Muscle of back (tissue), 11 donors: ENCODE data around the gene HSPB3. TPM values are rescaled to one million over a fixed set of nuclear protein-coding genes. Genes with fewer than 3 reads are reported as not detected.
"Not testable (repeated sequence)": the region's sequence is repeated elsewhere in the genome, so short reads cannot be mapped to it uniquely, and the experiment has no call there.

ENCODE experiments used
- DNase-seq, 3 donors: peaks; one replicate each; pipeline versions ENCODE4 v3.0.0 to v3.0.0-alpha.2; 2013
- polyA plus RNA-seq, 10 donors: library from polyadenylated mRNA; unstranded; fragments of 120-200 nt; gene quantifications; one replicate each; pipeline ENCODE4 v1.2.1, GENCODE V29; 2013; ENCODE audit not compliant: insufficient read length in 10 of 10

The HSPB3 gene
- polyA plus RNA-seq, 10 donors = 72.3 to 178 (median 126) TPM

DNA sequence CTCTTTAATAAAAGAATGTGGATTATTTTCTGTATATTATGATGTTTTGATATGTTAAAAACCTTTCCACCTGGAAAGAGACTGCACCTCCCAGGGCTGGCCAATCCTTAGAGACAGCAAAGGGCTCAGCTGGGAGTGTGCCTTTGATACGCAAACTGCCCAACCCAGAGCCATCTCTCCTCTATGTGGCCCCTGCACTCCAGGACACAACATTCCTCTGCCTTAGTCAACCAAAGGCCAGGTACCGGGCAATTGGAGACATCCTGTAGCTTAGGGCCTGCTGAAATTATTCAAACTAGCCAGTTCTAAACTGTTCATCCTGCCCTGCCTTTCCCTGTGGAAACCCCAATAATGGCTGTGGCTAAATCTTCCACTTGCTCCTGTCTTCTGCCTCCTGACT lies 5.0 kb upstream of the HSPB3 start:
- DNase-seq = no peak

DNA sequence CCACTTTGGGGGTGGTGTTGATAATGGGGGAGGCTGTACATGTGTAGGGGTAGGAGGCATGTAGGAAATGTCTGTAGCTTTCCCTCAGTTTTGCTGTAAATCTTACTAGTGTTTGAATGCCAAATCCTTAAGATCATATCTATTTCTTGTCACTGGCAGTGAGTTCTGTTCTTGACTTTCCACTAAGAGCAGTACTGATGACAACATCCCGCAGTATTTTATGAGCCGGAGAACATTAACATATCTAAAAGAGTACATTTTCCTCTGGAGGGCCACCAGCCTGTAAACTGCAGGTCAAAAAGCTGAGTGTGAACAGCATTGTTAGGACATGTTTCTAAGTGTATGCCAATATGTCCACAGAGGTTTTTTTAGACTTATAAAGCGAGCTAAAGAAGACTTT lies 2.5 kb upstream of the HSPB3 start:
- DNase-seq = peak in 1 of 3 donors; percentile 48

GRCh38 chr5:54454602-54455001 lies 897 bp upstream of the HSPB3 start:
- no peak for DNase-seq

DNA sequence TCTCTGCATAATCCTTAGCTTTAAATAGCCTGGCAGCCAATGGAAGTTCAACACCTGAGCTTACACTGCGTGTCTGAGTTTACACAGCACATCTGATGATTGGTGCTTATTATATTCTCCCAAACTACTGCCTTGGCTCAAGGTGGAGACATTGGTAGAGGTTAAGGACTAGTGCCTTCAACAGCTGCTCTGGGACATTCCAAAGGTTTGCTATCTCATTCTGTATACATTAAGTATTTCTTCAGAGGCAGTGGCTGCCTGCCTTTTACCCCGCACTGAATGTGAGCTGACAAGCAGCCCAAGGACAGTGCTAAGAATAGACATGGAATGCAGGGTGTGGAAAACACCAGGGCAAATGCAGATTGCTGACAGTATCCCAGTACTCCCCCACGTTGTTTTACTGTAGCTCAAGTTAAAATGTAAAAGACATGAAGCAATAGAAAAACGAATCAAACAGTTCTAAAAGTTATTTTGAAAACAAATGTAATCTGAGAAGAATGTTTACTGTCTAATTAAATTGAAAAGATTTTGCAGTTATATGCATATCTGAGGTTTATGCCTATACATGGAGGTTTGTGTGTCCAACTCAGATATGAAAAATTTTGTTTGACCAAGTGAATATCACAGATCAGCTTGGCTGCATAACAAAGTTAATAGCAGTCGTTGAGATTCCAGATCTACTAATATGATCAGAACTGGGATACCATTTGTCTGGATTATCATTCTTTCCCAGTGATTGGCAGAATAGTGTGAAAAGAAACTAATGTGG lies 1.8 kb downstream of the HSPB3 start:
- peak; percentile 68 to 90 (median 79) for DNase-seq

- DNase-seq = no peak
These were observed 2.7 kb downstream of the HSPB3 start for GRCh38 chr5:54458221-54458620.

DNA sequence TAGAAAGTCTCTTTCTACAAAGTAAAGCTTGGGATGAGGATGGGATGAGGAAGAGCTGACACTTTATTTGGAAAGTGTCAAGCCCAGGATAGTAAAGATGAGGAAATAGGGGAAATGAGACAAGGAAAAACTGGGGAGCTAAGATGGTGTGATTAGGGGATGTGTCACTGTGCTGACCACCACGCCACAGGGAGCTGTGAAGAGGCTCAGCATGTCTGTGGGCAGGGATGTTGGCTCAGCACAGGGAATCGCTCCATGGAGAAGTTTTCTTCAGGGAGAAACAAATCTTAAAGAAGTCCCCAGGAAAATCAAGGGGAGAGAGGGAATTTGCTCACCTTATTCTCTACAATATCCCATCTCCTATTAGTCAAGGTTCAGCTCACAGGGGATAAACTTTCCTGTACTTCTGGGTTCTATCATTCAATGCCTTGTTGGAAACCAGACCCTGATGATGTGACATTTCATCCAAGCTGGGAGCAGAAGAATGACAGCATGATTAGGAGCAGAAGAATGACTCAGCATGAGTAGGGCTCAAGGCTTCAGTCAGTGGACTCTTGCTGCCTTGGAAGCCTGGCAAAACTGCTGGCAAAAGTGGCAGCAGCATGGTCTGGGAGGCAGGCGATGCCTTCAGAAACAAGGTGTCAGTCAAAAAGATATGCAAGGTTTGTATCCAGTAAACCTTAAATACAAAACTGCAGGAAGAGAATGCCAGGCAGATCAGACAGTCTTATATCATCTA lies 4.9 kb downstream of the HSPB3 start:
- peak in 1 of 3 donors; percentile 36 for DNase-seq

- DNase-seq = no peak
These were observed 6.8 kb downstream of the HSPB3 start for GRCh38 chr5:54462281-54462680.

- DNase-seq = no peak
These were observed 8.2 kb downstream of the HSPB3 start for GRCh38 chr5:54463713-54464112.

GRCh38 chr5:54469622-54470021 lies 14.1 kb downstream of the HSPB3 start:
- DNase-seq = no peak

DNA sequence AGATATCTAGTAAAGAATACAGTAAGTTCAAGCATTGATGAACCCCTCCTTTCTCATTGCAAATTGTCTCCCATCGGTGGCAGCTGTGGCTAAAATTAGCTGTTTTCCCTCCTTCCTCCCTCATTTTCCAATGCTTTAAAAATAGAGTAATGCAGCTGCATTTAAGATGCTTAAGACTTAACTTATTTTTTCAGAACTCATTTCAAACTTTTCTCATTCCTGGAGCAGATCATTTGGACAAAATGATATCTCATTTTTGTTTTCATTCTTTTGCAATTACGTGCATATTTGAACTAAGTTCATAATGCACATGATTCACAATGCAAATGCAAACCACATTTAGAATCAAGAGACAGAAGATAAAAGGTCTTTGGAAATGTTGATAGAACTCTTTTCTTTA lies 14.6 kb downstream of the HSPB3 start:
- peak; percentile 65 to 83 (median 81) for DNase-seq

DNA sequence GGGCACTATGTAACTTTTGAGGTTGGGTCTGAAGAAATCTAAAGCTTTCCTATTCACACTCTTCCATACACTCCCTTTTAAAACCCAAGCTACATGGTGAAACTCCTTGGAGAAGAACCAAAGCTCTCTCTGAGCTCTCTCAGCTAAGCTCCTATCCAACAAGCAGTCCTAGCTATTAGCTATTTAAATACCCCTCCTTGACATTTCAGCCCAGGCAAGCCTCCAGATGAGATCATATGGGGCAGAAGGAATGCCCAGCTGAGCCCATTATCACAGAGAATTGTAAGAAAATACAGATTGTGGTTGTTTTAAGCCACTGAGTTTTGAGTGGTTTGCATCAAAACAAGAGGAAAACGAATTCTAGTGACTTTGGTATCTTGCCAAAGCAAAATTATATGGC lies 15.2 kb downstream of the HSPB3 start:
- peak in 2 of 3 donors; percentile 47 to 56 for DNase-seq

GRCh38 chr5:54471398-54471797 lies 15.9 kb downstream of the HSPB3 start:
- DNase-seq = no peak

- DNase-seq = no peak
These were observed 21.2 kb downstream of the HSPB3 start for GRCh38 chr5:54476682-54477081.

DNA sequence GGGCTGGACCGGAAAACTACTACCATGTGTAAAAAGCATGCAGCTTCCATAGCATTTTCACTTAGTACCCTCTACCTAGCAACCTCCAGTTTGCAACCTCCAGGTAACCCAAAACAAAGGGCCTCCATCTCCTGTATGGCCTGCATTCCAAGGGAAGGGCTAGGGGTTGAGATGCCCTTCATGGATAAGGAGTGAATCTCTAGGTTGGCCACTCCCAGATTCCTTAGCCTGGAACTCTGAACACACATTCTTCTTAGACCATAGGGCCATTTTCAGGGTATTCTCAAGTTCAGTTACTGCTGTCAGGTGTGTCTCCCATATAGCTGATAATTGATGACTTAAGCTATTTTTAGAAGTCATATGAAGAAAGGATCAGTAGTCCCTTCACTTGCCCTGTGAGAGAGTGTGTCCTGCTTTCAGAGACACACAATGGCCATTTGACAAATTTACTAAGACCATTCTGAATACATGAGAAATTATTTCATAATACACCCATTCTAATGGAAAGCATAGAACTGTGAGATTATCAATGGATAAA lies 22.5 kb downstream of the HSPB3 start:
- DNase-seq = no peak

DNA sequence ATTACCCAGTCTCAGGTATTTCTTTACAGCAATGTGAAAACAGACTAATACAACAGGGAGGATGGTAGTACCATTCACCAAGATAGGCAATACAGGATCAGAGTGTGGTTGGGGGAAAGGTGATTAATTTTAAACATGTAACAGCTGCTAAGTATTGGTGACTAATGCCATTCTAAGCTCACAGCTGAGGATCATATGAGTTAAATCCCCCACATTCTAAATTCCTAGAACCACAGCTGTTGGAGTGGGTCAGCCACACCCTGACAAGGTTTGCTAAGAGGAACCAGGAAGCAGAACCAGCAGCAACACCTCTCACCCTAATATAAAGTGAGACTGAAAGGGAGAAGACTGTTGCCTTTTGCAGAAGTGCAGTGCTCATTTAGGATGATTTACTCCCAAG lies 24.8 kb downstream of the HSPB3 start:
- DNase-seq = peak in 1 of 3 donors; percentile 52

- DNase-seq = no peak
These were observed 28.9 kb downstream of the HSPB3 start for GRCh38 chr5:54484219-54484894.

DNA sequence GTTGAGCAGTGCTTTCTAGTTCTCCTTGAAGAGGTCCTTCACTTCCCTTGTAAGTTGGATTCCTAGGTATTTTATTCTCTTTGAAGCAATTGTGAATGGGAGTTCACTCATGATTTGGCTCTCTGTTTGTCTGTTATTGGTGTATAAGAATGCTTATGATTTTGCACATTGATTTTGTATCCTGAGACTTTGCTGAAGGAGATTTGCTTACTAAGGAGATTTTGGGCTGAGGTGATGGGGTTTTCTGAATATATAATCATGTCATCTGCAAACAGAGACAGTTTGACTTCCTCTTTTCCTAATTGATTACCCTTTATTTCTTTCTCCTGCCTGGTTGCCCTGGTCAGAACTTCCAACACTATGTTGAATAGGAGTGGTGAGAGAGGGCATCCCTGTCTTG lies 30.2 kb downstream of the HSPB3 start:
- DNase-seq = not testable (repeated sequence)

GRCh38 chr5:54489648-54489979 lies 34.1 kb downstream of the HSPB3 start:
- DNase-seq = not testable (repeated sequence)

- DNase-seq = no peak
These were observed 35.8 kb downstream of the HSPB3 start for GRCh38 chr5:54491326-54491725.

DNA sequence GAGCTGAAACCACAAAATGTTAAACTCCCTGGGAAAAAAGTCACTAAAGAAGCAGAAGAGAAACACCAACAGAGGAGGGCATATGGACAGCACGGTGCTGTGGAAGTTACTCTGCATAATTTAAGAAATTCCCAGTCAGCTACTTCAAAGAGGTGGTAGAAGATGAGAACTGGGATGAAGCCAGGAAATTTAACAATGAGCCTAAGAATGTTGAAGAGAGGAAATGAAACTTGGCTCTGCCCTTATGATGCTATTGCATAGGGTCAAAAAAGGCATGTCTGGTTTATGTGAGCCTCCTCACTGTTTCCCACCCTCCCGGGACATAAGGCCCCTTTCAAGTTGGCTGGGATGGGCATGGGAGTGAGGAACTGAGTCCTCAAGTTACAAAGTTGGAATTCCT lies 36.7 kb downstream of the HSPB3 start:
- no peak for DNase-seq

- no peak for DNase-seq
These were observed 39.5 kb downstream of the HSPB3 start for GRCh38 chr5:54495027-54495426.
